Stimulated activated CD8-positive, alpha-beta memory T cell treated with anti-CD3 and anti-CD28 coated beads, Interleukin-7, amount 100 ng/mL, for 24 hours (primary cell): Measurements from ENCODE around the gene ZFHX3.

ENCODE experiments used
- DNase-seq: peaks from one replicate; pipeline ENCODE4 v3.0.0-alpha.2; 2020; ENCODE audit warnings: low read depth

Gene ZFHX3

DNA sequence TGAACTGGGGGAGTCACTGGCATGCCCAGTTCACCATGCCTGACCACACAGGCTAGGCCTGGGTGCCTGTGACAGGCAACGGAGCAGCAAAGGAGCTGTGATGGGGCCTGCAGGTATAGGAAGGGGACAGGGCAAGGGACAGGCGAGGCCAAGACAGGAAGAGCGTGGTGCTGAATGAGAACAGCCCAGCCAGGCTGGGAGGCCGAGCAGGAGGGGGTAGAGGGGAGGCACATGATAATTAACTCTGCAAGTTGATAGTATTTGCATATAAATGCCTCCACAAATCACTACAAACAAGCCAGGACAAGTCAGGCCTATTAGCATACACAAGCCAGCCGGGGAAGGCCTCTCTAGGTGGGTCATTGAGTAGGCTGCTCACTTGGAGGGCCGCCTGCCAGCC, 7.8 kb downstream of the ZFHX3 start:
- no peak for DNase-seq

DNA sequence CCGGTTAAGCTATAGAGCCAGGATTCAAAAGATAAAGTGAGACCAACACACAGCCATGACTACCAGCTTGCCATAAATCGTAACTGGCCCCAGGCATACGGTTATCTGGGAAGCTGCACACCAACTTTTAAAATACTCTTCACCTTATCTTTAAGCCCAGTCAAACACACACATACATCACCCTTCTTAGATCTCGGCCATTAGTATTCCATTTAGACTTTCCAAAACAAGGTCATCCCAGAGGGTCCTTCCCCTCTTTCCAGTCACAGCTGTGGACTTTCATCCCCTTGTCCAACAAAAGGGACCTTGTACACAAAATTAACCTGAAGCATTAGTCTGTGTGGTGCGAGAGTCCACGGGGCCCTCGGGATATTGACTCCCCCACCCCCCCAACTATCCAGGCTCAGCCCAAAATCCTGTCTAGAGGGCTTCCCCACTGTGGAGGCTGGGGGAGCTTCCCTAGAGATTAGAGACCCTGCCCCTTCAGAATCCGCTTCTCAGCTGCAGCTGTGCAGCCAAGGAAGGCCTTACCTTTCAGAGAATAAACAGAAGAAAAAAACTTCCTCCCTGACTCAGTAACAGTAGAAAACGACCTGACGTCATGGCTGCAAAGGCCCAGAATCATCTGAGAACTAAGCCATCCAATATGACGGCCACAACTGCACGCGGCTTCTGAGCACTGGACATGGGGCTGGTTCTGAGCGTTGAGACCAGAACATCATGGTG, 9.9 kb downstream of the ZFHX3 start:
- DNase-seq: no peak

DNA sequence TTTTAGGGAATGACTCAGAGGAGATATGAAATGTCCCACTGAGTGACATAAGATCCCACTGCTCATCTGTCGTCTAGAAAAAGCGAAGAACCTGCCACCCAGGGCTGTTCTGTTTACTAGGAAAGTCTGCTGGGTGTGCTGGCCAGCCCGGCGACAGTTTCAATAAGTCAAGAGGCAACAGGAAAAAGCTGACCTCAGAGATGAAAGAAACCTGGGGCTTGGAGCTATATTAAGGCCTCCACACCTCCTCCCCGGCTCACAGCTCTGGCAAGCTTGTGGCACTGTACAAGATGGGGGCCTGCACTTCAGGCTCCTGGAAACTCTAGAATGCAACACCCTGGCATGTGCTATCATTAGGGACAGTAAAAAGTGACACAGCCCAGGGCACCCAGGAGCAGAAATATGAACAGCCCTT, 10.6 kb downstream of the ZFHX3 start:
- DNase-seq: no peak

DNA sequence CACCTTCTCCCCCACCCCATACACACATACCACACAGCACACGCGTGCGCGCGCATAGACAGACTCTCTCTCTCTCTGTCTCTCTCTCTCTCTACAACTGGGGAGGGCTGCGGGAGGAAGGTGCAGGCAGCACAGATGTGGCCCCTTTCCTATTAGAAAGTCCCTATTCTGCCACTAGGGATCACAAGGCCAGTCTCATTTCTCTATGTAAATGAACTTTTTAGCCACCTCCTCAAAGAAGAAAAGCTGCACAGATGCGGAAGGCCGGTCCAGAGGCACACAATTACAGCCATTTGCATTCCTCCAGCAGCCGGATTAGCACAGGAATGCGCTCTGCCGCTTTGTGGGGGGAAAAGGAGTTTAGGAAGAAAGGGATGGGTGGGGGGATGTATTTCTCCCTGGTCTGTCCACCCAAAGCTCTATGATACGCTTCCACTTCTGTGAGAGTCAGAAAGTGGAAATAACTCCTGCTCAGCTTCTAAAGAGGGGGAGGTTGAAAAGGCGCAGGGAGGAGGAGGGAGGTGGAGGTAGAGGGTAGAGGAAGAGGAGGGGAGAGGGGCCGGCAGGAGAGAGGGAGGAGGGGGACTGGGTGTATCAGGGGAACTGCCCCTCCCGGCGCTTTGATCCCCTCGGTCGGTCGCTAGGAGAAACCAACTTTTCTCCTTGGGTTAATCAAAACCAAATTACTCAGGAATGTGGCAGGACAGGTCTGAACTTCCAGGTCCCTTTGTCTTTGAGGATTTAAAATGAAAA, 11.7 kb downstream of the ZFHX3 start:
- no peak for DNase-seq

DNA sequence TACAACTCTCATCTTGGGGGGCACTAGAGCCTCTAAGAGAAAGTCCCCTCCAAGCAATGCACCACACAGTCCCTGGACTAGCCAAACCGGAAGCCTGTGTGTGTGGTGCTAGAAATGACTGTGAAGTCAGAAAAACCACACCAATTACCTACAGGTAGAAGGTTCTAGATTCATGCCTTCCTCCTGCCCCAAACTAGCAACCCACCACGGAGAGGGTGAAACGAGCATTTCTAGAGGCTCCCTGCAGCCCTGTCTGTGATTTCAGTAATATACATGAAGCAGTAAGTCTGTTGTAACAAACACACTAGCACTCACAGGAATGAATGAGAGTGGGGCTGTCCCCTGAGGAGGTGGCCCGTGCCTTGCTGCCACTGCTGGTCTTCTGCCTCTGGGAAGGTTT, 13.6 kb downstream of the ZFHX3 start:
- DNase-seq: no peak

DNA sequence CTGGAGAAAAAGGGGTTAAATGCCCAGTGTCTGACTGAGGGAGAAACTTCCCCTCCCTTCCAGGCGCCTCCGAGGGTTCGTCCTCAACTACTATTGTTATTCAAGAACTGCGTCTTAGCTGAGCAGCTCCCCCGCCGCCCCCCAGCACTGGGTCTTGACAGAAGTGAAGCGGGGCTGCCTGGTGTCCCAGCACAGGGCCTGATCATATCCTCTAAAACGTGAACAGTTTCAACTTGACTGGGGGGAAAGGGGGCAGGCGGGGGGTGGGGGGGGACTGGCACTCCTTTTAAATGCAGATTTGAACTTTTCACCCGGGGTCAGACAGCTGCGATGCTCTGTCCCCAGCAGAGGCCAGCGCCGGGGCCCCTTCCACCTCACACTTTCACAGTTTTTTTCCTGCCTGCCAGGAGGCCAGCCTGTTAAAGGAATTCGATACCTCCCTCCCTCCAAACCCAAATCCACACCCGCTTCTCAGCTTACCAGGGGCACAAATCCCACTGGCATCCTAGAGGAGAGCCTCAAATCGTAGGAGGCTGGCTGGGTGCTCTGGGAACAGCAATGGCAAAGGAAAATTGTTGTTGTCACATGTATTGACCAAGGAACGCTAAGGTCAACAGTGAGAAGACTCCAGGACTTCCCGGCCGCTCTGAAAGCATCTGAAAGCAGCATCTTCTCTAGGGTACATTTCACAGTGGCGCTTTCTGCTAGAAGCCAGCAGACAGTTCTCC, 14.5 kb downstream of the ZFHX3 start:
- no peak for DNase-seq

DNA sequence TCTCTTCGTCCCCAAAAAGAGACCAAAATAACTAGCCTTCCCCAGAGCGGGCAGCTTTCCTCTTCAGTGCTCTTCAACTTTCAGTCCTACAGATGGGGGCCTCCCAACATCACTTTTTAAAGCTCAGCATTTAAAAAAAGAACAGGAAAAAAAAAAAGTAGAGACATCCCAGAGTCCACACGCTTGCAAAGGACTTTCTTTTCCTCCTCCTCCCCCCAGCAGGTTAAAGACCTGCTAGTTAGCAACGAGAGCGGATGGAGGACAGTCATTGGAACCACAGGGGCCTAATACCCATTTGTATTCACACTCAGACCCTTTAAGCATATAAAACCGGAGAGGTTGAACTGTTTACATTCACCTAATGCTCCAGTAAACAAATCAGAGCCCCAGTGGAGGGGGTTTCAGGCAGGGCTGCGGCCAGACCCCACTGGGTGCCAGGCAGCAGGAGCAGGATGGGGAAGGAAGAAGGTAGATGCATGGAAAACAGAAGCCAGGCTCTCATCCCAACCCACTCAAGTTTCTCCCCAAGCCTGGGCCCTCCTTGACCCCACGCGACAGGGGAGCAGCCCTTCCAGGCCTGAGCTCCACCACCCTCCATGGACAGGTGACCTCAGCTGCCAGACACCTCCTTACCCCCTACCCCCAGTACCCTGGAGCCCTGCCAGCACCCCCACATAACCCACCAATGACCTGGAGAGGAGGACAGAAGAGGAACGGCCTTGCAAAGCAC, 15.2 kb downstream of the ZFHX3 start:
- DNase-seq: no peak

DNA sequence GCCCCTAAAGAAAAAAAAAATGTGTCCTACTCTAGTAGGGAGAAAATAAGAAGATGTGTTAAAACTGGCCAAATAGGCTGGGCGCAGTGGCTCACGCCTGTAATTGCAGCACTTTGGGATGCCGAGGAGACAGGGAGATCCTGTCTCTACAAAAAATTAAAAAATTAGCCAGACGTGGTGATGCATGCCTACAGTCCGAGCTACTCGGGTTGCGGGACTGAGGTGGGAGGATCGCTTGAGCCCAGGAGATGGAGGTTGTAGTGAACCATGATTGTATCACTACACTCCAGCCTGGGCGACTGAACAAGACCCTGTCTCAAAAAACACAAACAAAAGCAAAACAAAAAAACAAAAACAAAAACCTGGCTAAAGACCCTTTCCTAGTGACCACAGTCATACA, 15.9 kb downstream of the ZFHX3 start:
- no peak for DNase-seq

DNA sequence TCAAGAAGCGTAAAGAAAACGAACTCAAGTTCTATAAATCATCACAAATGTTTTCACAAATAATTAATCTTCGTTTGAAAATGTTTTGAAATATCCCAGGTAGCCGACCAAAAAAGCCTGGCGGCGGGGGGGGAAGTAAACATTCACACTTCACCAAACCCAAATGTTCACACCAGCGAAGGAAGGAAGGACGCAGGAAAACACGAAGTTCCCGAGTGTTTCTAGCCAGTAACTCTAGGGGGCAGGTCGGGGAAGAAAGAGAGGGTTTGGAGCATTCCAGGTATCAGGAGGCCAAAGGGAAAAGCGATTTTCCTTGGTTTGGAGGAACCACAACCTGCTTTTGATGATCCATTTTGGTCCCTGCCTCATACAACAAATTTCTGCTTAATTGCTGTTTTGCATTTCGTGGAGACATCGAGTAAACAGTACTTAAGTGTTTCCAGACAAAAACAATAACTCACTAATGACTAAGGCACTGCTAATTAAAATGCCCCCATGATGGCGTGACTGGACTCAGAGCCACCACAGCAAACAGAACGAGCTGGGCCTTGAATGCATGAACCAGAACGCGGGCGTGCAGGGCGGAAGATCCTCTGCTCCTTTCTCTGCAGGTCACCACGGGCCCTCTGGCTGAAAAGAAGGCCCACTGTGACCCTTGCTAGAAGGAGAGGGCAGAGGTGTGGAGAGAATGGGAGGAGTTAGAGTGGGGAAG, 16.6 kb downstream of the ZFHX3 start:
- no peak for DNase-seq

DNA sequence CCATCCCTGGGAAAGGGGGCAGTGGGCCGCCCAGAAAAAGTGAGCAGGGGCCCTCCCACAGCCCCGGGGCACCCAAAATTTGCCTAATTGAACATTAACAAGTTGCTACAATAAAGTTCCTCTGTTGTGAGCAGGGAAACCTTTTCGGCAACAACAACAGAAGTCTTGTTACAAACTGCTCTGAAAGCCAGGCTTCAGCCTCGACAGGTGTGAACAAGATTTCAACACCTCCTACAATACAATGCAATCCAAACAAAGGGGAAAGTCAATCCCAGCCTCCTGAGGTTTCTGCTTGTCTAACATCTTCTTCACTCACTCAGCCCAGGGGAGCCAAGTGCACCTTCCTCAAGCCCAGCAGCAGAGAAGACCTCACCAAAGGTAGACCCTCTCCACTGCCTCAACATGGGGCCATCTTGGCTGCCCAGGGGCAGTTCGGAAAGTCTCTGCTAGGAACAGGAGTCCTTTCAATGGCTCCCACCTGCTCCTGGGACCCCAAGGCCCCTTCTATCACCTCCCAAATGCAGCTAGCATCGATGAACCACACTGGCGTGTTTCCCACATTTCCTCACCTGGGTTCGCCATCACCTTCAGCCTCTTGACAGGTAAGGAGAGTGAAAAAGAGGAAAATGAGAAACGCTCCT, 19.1 kb downstream of the ZFHX3 start:
- no peak for DNase-seq

DNA sequence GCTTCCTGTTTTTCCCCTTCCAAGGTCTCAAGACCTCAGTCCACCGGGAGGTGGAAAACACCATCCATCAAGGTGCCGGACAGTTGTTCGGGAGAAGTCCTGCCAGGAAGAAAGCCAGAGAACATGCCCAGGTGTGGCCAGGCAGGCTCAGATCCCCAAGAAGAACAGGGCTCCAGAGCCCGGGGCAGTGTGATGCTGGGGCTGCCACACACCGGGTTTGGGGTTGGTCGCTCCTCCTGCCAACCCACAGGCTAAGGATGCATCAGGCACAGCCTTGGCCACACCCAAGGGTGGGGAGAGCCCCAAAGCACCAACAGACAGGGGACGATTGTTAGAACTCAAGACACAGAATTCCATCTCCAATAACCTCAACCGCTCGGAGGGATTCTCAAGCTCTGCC, 19.7 kb downstream of the ZFHX3 start:
- no peak for DNase-seq

DNA sequence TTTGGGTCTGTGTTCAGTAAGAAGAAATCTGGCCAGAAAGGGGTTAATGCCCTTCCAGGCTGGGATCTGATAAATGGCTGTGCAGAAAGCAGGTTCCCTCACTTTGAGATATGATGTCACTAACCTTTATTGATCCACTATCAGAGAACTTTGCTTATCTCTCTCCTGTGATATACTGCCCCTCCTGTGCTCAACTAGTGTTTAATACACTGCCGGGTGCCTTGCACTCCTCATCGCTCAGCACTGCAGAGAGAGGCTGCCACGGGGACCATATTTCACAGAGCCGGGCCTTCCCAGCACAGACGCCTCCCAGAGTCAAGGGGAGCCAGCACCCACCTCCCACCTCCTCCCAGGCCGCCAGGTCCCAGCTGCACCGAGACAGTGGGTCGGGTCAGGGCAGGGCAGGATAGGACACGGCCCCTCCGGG, 20.2 kb downstream of the ZFHX3 start:
- no peak for DNase-seq

DNA sequence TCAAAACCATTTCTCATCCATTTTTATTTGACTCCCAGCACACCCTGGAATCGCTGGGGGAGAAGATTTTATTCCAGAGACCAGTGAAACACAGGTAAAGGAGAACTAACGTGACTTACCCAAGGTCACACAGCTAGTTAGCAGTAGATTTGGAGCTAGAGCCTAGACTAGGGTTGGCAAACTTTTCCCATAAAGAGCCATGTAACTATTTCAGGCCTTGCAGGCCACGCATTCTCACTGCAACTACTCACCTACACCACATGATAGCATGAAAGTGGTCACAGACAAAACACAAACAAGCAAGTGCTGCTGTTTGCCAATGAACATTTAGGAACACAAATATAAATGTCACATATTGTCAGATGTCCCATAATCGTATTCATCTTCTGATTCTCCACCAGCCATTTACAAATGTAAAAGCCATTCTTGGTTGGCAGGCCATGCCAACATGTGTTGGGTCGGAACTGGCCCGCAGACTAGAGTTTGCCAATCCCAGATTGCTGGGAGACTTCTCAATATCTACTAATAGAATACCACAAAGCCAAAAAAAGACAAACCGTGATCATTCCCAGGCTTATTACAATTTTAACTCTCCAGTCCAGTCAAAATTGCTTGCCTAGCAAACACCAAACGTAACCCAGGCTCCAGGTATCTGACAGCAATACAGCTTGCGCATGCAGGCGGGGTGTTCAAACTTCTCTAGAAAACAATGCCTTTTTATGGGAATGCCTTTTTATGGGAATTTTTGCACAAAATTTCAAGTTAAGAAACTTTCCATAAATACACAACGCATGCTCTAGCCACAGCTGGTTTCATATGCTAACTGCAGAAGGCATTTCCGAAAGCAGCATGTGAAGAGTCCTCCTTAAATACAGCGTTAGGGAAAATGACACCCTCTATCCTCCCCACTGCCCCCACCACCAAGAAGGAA, 20.9 kb downstream of the ZFHX3 start:
- no peak for DNase-seq

DNA sequence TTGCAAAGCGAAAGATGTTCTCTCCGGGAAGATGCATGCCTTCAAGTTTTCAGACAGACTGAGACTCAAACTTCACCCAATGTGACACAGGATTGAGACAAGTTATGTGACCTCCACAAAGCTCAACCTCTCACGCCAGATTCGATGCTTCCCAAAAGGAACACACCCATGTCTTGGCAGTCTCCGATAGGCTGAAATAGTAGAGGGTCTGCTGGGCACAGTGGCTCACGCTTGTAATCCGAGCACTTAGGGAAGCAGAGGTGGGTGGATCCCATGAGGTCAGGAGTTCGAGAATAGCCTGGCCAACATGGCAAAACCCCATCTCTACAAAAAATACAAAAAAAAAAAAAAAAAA, 22.1 kb downstream of the ZFHX3 start:
- DNase-seq: no peak

DNA sequence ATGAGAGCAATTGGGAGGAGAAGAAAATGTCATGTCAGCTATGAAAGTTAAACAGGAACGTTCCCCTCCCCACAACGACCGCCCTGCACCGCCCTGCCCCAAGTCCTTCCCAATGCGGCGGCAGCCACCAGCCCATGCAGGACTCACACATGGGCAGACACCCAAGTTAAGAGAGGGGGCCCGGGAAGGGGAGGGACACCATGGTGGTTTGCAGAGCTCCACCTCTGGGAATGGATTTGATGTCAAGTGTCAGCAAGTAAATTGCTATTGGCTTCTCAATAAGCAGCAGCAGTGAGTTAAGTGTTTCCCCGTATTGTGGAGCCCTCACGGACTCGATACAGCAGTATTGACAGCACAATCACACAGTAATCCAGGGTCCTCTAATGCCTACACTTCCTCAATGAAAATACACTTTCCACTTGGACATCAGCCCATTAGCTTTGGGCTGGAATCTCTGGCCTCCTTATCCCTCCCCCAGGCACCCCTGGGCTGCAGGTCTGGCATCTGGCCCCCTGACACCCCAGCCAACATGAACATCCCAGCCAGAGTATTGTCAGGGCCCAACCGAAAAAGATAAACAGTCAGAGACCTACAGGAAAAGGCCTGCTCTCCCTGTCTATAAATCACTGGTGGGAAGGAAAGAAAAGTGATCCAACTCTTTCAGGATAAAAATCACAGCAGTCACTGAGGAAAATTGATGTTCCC, 22.6 kb downstream of the ZFHX3 start:
- no peak for DNase-seq

DNA sequence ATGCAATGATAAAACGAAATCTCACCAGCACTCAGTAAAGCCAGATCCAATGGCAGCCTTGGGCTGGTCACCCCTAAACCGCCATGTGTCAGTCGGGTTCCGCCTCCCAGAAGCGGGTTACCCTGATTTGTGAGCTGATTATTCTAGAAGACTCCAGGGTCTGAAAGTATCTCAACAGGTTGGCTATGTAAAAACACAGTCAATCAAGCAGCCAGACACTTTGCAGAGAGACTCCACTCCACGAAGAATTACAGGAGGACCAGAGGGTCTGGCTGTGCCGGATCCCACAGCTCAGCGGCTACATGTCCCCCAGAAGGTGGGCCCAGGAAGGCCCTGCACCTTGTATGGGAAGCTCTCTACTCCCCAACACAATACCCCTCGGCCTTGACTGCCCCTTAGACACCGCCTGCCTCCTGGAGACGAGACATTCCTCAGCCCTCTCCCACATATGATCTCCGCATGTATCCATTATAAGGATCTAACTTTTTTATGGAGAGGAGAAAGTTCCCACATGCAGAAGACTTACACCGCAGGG, 23.3 kb downstream of the ZFHX3 start:
- no peak for DNase-seq

DNA sequence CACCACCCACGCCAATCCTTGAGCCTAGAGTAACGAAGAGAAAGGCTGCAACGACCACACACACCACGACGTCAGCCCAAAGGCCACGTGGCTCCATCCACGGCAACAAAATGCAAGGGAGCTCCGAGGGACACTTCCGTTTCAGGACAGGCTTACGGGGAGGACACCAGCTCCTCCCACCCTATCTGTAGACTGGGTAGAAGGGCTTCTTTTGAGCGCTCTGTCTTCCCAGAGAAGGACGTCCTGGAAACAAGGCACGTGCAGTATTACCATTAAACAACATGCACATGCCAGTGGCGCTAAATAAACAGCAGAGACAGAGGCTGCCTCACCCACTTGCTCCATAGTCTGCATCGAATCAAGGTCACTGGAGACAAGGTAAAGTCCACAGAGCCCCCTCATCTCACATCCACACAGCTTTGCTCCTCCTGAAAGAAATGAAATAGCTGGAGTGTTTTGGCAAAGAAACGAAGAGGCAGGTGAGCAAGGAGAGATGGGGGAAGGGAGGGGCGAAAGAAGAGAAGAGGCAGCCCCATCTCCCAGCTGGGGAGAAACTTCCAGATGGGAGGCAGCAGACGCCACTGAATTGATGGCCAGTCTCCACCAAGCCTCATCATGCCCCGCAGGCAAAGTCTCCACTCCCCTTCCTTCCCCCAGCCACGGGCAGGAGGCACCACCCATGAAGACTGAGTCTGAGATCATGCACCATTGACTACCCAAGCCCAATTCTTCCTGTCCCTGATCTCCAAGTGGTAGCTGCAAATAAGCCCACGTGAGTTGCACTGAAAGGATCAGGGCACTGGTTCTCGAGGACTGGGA, 24.0 kb downstream of the ZFHX3 start:
- DNase-seq: no peak

DNA sequence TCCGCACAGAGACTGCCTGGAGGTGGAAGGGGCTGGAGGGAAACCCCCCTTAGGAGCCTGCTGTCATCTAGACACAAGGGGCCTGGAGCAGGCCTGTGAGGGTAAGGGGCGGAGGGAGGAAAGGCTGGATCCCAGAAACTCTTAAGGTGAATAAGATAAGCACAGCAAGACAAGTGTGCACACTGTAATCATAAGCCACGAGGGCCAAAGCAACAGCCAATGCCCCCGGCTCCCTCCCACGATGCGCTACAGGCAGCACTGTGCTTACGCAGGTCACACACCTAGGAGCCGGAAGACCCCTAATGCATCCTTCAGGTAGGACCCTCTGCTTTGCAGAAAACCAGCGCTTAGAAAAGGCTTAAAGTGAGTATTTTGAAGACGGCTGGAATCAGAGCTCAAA, 24.6 kb downstream of the ZFHX3 start:
- DNase-seq: no peak
